BLaER1 treated with 17β-estradiol and CSF1 and Interleukin-3, amounts not matched to agents 10 nM and 100 nM (cell line): ENCODE results near the gene AKR1E2.

Experiments
- H3K27ac ChIP-seq, 11 experiments: shearing (Covaris generic); formaldehyde crosslinking; 2 replicates each; pipeline ENCODE4 v1.8.1; 2022
- H3K27me3 ChIP-seq, 11 experiments: shearing (Covaris generic); formaldehyde crosslinking; 2 replicates each; pipeline ENCODE4 v1.8.1; 2022
- H3K36me3 ChIP-seq, 11 experiments: shearing (Covaris generic); formaldehyde crosslinking; 2 replicates each; pipeline ENCODE4 v1.8.1; 2022
- H3K4me1 ChIP-seq, 10 experiments: shearing (Covaris generic); formaldehyde crosslinking; 2 replicates each; pipeline ENCODE4 v1.8.1; 2022
- H3K4me2 ChIP-seq, 11 experiments: shearing (Covaris generic); formaldehyde crosslinking; 2 replicates each; pipeline ENCODE4 v1.8.1; 2022
- H3K4me3 ChIP-seq, 10 experiments: shearing (Covaris generic); formaldehyde crosslinking; 2 replicates each; pipeline ENCODE4 v1.8.1; 2022
- H3K9ac ChIP-seq, 11 experiments: shearing (Covaris generic); formaldehyde crosslinking; 2 replicates each; pipeline ENCODE4 v1.8.1; 2022
- H3K9me3 ChIP-seq, 11 experiments: shearing (Covaris generic); formaldehyde crosslinking; replicated peaks in 1 of 11; 2 replicates each; pipeline ENCODE4 v1.8.1; 2022
- H4K20me1 ChIP-seq, 11 experiments: shearing (Covaris generic); formaldehyde crosslinking; 2 replicates each; pipeline ENCODE4 v1.8.1; 2022
- Cebpa-rat ChIP-seq, 11 experiments: shearing (Covaris generic); IDR thresholded peaks; 2 replicates each; pipeline ENCODE4 v1.8.1; 2022

The AKR1E2 gene

GRCh38 chr10:4834898-4835405 lies 8.9 kb downstream of the AKR1E2 start:
- Histone ChIP-seq H4K20me1 (no peaks in the 10 kb centered on the region), H3K36me3 (no peaks in the 10 kb centered on the region), H3K27ac (no peak overlapping the region), H3K4me1 (no peaks in the 10 kb centered on the region), H3K9ac (no peak overlapping the region), H3K27me3 (no peaks in the 10 kb centered on the region), H3K4me3 (no peak overlapping the region), H3K9me3 (no peaks in the 10 kb centered on the region), H3K4me2 (no peak overlapping the region)
- TF ChIP-seq Cebpa-rat (IDR thresholded peaks at IDR 0.05) = no peak

- no peak overlapping the region for H3K9ac ChIP-seq
- no peak for TF ChIP-seq Cebpa-rat (IDR thresholded peaks at IDR 0.05)
- H3K4me3 ChIP-seq = no peak overlapping the region
- H3K4me1 ChIP-seq = no peaks in the 10 kb centered on the region
- no peak overlapping the region for H3K4me2 ChIP-seq
- no peaks in the 10 kb centered on the region for H3K9me3 ChIP-seq
- H3K27ac ChIP-seq = no peak overlapping the region
- no peaks in the 10 kb centered on the region for H3K36me3 ChIP-seq
- H4K20me1 ChIP-seq = no peaks in the 10 kb centered on the region
- no peaks in the 10 kb centered on the region for H3K27me3 ChIP-seq
Measured at GRCh38 chr10:4835494-4835918, 9.5 kb downstream of the AKR1E2 start.

DNA sequence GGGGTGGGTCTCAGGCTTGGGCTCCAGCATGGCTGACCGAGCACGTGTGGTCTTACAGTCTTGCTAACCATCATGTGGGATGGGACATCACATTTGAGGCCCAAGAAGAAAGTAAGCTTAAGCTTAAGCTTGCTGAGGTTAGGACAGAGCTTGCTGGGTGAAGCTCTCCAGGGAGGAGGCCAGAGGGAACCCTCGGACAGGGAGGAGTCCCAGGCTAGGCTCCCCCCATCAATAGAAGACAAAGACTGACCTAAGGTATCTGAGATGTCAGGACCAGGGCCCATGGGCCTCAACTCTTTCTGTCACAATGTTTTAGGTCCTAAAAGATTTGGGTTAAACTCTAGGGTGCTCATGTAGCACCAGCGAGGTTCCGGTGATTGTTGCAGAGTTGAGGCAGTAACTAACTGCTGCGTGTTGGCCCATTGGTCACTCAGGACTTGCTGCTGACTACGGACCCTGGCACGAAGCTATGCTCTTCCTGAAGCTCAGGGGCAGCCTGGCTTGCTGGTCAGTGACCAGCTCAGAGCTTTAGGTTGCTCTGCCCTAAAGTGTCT lies 10.5 kb downstream of the AKR1E2 start:
- no peaks in the 10 kb centered on the region for H4K20me1 ChIP-seq
- H3K27ac ChIP-seq = no peak overlapping the region
- H3K9ac ChIP-seq = no peak overlapping the region
- H3K9me3 ChIP-seq = no peaks in the 10 kb centered on the region
- no peak for TF ChIP-seq Cebpa-rat (IDR thresholded peaks at IDR 0.05)
- H3K4me2 ChIP-seq = no peak overlapping the region
- H3K27me3 ChIP-seq = no peaks in the 10 kb centered on the region
- no peaks in the 10 kb centered on the region for H3K36me3 ChIP-seq
- no peaks in the 10 kb centered on the region for H3K4me1 ChIP-seq
- no peak overlapping the region for H3K4me3 ChIP-seq

DNA sequence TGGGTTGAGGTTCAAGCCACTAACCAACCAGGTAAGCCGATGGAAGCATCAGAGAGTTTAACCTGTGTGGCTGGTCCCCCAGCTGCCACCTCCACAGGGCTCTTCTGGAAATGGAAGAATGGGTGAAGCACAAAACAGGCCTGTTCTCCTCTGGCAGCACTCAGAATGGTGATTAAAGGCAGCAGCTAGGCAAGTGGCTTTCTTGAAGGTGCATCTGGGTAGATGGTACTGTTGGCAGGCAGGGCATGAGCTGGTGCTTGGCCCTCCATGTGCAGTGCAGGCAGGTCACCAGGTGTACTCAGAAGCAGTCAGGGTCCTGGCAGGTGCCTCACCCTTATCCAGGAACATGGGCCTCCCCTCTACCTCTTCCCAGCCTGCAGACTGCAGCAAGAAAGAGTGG lies 11.5 kb downstream of the AKR1E2 start:
- Histone ChIP-seq H3K9me3 (no peaks in the 10 kb centered on the region), H3K4me2 (no peak overlapping the region), H3K9ac (no peak overlapping the region), H3K4me1 (no peaks in the 10 kb centered on the region), H3K36me3 (no peaks in the 10 kb centered on the region), H3K27ac (no peak overlapping the region), H3K27me3 (no peaks in the 10 kb centered on the region), H4K20me1 (no peaks in the 10 kb centered on the region), H3K4me3 (no peak overlapping the region)
- no peak for TF ChIP-seq Cebpa-rat (IDR thresholded peaks at IDR 0.05)

- H3K27ac ChIP-seq = no peak overlapping the region
- no peaks in the 10 kb centered on the region for H4K20me1 ChIP-seq
- no peaks in the 10 kb centered on the region for H3K9me3 ChIP-seq
- no peak for TF ChIP-seq Cebpa-rat (IDR thresholded peaks at IDR 0.05)
- H3K36me3 ChIP-seq = no peaks in the 10 kb centered on the region
- H3K27me3 ChIP-seq = no peaks in the 10 kb centered on the region
- no peak overlapping the region for H3K4me3 ChIP-seq
- H3K4me2 ChIP-seq = no peak overlapping the region
- H3K4me1 ChIP-seq = no peaks in the 10 kb centered on the region
- H3K9ac ChIP-seq = no peak overlapping the region
Measured at GRCh38 chr10:4838743-4839142, 12.7 kb downstream of the AKR1E2 start.

GRCh38 chr10:4839353-4839752 lies 13.3 kb downstream of the AKR1E2 start:
- no peak overlapping the region for H3K9ac ChIP-seq
- H3K27ac ChIP-seq = no peak overlapping the region
- no peaks in the 10 kb centered on the region for H3K4me1 ChIP-seq
- H4K20me1 ChIP-seq = no peaks in the 10 kb centered on the region
- TF ChIP-seq Cebpa-rat (IDR thresholded peaks at IDR 0.05) = no peak
- no peak overlapping the region for H3K4me3 ChIP-seq
- no peaks in the 10 kb centered on the region for H3K36me3 ChIP-seq
- no peak overlapping the region for H3K4me2 ChIP-seq
- H3K9me3 ChIP-seq = no peaks in the 10 kb centered on the region
- no peaks in the 10 kb centered on the region for H3K27me3 ChIP-seq

DNA sequence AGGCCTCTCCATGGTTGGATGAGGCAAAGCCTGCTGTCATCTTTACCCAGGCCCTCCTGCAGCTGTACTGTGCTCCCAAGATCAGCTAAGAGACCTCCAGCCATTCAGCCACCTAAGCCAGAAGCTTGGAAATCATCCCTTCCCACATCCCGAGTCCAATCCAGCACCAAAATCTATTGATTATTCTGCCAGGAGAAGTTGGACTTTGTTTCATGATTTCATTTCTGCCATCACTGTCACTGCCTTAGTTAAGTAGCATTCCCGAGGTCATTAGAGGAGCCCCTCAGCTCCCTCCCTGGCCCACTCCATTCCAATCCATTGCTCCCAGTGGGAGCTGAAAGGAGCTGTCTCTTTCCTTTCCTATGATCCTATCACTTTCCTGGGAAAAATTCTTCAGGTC lies 14.1 kb downstream of the AKR1E2 start:
- Histone ChIP-seq H3K4me1 (no peaks in the 10 kb centered on the region), H4K20me1 (no peaks in the 10 kb centered on the region), H3K36me3 (no peaks in the 10 kb centered on the region), H3K9me3 (peaks cover 0 to 6% (median 5%) of the 10 kb centered on the region in 11 experiments; a peak in 8 of 22 replicates), H3K9ac (no peak overlapping the region), H3K27ac (no peak overlapping the region), H3K4me2 (no peak overlapping the region), H3K4me3 (no peak overlapping the region), H3K27me3 (no peaks in the 10 kb centered on the region)
- TF ChIP-seq Cebpa-rat (IDR thresholded peaks at IDR 0.05) = no peak

GRCh38 chr10:4843525-4844180 lies 17.6 kb downstream of the AKR1E2 start:
- no peaks in the 10 kb centered on the region for H3K27me3 ChIP-seq
- no peak overlapping the region for H3K9ac ChIP-seq
- H4K20me1 ChIP-seq = no peaks in the 10 kb centered on the region
- peaks cover 0 to 11% (median 9%) of the 10 kb centered on the region in 11 experiments; a peak in 8 of 22 replicates for H3K9me3 ChIP-seq
- no peak overlapping the region for H3K27ac ChIP-seq
- no peaks in the 10 kb centered on the region for H3K36me3 ChIP-seq
- H3K4me3 ChIP-seq = no peak overlapping the region
- H3K4me1 ChIP-seq = peaks cover 0 to 19% (median under 1%) of the 10 kb centered on the region in 10 experiments; a peak in 10 of 20 replicates
- H3K4me2 ChIP-seq = no peak overlapping the region
- TF ChIP-seq Cebpa-rat (IDR thresholded peaks at IDR 0.05) = no peak

- H3K4me2 ChIP-seq = no peak overlapping the region
- no peak overlapping the region for H3K9ac ChIP-seq
- TF ChIP-seq Cebpa-rat (IDR thresholded peaks at IDR 0.05) = no peak
- no peak overlapping the region for H3K27ac ChIP-seq
- no peaks in the 10 kb centered on the region for H4K20me1 ChIP-seq
- H3K4me3 ChIP-seq = no peak overlapping the region
- H3K36me3 ChIP-seq = no peaks in the 10 kb centered on the region
- peaks cover 5 to 31% (median 10%) of the 10 kb centered on the region in 10 experiments; a peak in 19 of 20 replicates for H3K4me1 ChIP-seq
- H3K9me3 ChIP-seq = peaks cover 0 to 11% (median 9%) of the 10 kb centered on the region in 11 experiments; a peak in 8 of 22 replicates
- no peaks in the 10 kb centered on the region for H3K27me3 ChIP-seq
Measured at GRCh38 chr10:4844864-4845263, 18.9 kb downstream of the AKR1E2 start.

DNA sequence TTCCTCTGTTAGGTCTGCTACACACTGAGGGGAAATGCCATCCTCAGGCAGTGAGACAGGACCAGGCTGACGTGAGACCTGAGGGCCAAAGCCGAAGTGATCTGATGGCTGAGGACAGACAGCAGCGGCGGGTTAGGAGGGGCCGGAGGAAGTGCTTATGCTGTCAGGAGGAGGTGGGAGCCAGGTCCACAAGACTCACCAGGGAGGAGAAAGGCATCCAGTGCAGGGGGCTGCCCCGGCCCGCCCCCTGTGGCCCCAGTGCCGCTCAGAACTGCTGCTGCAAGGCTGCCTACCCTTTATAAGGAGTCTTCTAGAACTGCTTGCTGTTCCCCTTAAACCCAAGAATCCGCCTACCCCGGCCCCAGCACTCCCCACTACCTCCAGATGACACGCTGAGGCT lies 19.8 kb downstream of the AKR1E2 start:
- no peak for TF ChIP-seq Cebpa-rat (IDR thresholded peaks at IDR 0.05)
- Histone ChIP-seq H3K4me3 (no peak overlapping the region), H3K36me3 (no peaks in the 10 kb centered on the region), H3K27ac (no peak overlapping the region), H3K9me3 (peaks cover 0 to 11% (median 9%) of the 10 kb centered on the region in 11 experiments; a peak in 8 of 22 replicates), H3K4me1 (peaks cover 12 to 36% (median 17%) of the 10 kb centered on the region in 10 experiments), H3K9ac (no peak overlapping the region), H3K27me3 (no peaks in the 10 kb centered on the region), H4K20me1 (no peaks in the 10 kb centered on the region), H3K4me2 (no peak overlapping the region)
